ENCODE results near the gene ADD2. TPM values are rescaled to one million over a fixed set of nuclear protein-coding genes. Genes with fewer than 3 reads are reported as not detected.

The ADD2 gene
- total RNA-seq (2014; rRNA removed; shearing (Covaris generic)) (under 0.01 TPM in 1 of 2 replicates, not detected in the other), polyA plus RNA-seq (2016; fragmentation: Nextera tagmentation; extraction: Ambion mirVana) (not detected in 2 replicates)

GRCh38 chr2:70767699-70768589, at the start of gene ADD2:
Gene ADD2 (minus strand): TSS chr2:70768200. CDS start chr2:70706408, 61,792 bp downstream.
- H3F3A ChIP-seq (ENCODE audit: insufficient read depth) = no peaks in the 10 kb centered on the region
- H3K9me2 ChIP-seq (ENCODE audit: insufficient read depth) = no peaks in the 10 kb centered on the region
- TF ChIP-seq EZH2phosphoT487 (IDR thresholded peaks at IDR 0.05; ENCODE audit: insufficient read depth, low read depth) = peak; percentile 74; the same call in 1 of the 2 replicates
- peak; percentile 97 for TF ChIP-seq EZH2 (IDR thresholded peaks at IDR 0.05; ENCODE audit: insufficient read depth, poor library complexity, severe bottlenecking)
- peak within 1 kb of the TSS; percentile 42 for H3K4me3 ChIP-seq
- H2AFZ ChIP-seq = peak within 1 kb of the TSS; percentile 60
- peak within 1 kb of the TSS; percentile 80 for H3K4me2 ChIP-seq (ENCODE audit: unreplicated experiment)
- H4K20me1 ChIP-seq (ENCODE audit: insufficient read depth) = no peaks in the 10 kb centered on the region
- peak; percentile 61 for DNase-seq
- H3K27ac ChIP-seq = no peak within 1 kb of the TSS
- no peaks in the 10 kb centered on the region for H3K4me1 ChIP-seq (ENCODE audit: insufficient read depth)
- WGBS, 2 experiments (ENCODE audit: low coverage in 1 of 2, low lambda C conversion rate in 2 of 2, missing lambda C conversion rate in 2 of 2) = 1 to 2% methylated on average over 42 to 48 of the region's 74 CpGs
- H3K9ac ChIP-seq = no peak within 1 kb of the TSS
- peaks cover 89% of the 10 kb centered on the region for H3K27me3 ChIP-seq (replicated peaks; ENCODE audit: insufficient read depth)
- in situ Hi-C loops (cut with MboI) = no loop called here
- no peaks in the 10 kb centered on the region for H3K9me3 ChIP-seq (ENCODE audit: low read depth)
- H3K79me2 ChIP-seq (ENCODE audit: insufficient read depth) = no peaks in the 10 kb centered on the region
- H3K36me3 ChIP-seq (ENCODE audit: low read depth) = no peaks in the 10 kb centered on the region

GRCh38 chr2:70817284-70817954, 49.4 kb upstream of the ADD2 start:
- no peaks in the 10 kb centered on the region for H3F3A ChIP-seq (ENCODE audit: insufficient read depth)
- no peak overlapping the region for H2AFZ ChIP-seq
- H3K4me1 ChIP-seq (ENCODE audit: insufficient read depth) = no peaks in the 10 kb centered on the region
- H3K27me3 ChIP-seq (replicated peaks; ENCODE audit: insufficient read depth) = peaks cover 55% of the 10 kb centered on the region
- TF ChIP-seq EZH2 (IDR thresholded peaks at IDR 0.05; ENCODE audit: insufficient read depth, poor library complexity, severe bottlenecking) (no peak), EZH2phosphoT487 (IDR thresholded peaks at IDR 0.05; ENCODE audit: insufficient read depth, low read depth) (no peak)
- no peak for DNase-seq
- H3K36me3 ChIP-seq (ENCODE audit: low read depth) = no peaks in the 10 kb centered on the region
- no peak overlapping the region for H3K4me2 ChIP-seq (ENCODE audit: unreplicated experiment)
- H3K79me2 ChIP-seq (ENCODE audit: insufficient read depth) = no peaks in the 10 kb centered on the region
- H3K9ac ChIP-seq = no peak overlapping the region
- in situ Hi-C loops (cut with MboI) = no loop called here
- H4K20me1 ChIP-seq (ENCODE audit: insufficient read depth) = no peaks in the 10 kb centered on the region
- H3K4me3 ChIP-seq = no peak overlapping the region
- H3K9me3 ChIP-seq (ENCODE audit: low read depth) = no peaks in the 10 kb centered on the region
- WGBS, 2 experiments (ENCODE audit: low coverage in 1 of 2, low lambda C conversion rate in 2 of 2, missing lambda C conversion rate in 2 of 2) = 57 to 60% methylated on average over 3 of the region's 3 CpGs
- H3K9me2 ChIP-seq (ENCODE audit: insufficient read depth) = no peaks in the 10 kb centered on the region
- no peak overlapping the region for H3K27ac ChIP-seq

- Histone ChIP-seq H3K79me2 (ENCODE audit: insufficient read depth) (no peaks in the 10 kb centered on the region), H2AFZ (no peak overlapping the region), H3K27ac (no peak overlapping the region), H3K36me3 (ENCODE audit: low read depth) (no peaks in the 10 kb centered on the region), H3K27me3 (replicated peaks; ENCODE audit: insufficient read depth) (peaks cover 55% of the 10 kb centered on the region), H3K9me2 (ENCODE audit: insufficient read depth) (no peaks in the 10 kb centered on the region), H4K20me1 (ENCODE audit: insufficient read depth) (no peaks in the 10 kb centered on the region), H3K4me3 (no peak overlapping the region), H3K9me3 (ENCODE audit: low read depth) (no peaks in the 10 kb centered on the region), H3K9ac (no peak overlapping the region), H3F3A (ENCODE audit: insufficient read depth) (no peaks in the 10 kb centered on the region), H3K4me1 (ENCODE audit: insufficient read depth) (no peaks in the 10 kb centered on the region), H3K4me2 (ENCODE audit: unreplicated experiment) (no peak overlapping the region)
- no peak for DNase-seq
- no peak for TF ChIP-seq EZH2 (IDR thresholded peaks at IDR 0.05; ENCODE audit: insufficient read depth, poor library complexity, severe bottlenecking)
- TF ChIP-seq EZH2phosphoT487 (IDR thresholded peaks at IDR 0.05; ENCODE audit: insufficient read depth, low read depth) = no peak
- in situ Hi-C loops (cut with MboI) = no loop called here
- 9 to 16% methylated on average over 5 of the region's 5 CpGs for WGBS, 2 experiments (ENCODE audit: low coverage in 1 of 2, low lambda C conversion rate in 2 of 2, missing lambda C conversion rate in 2 of 2)
These were observed 48.7 kb upstream of the ADD2 start for GRCh38 chr2:70816726-70817125.

All from GM23248 (cell line).